Esophagus muscularis mucosa (tissue), 4 donors: Measurements from ENCODE around the gene FBXW9.

Source experiments
- CTCF ChIP-seq, 3 experiments: fragments of 200-600 bp in 2 of 3; fragments of 450-650 bp in 1 of 3; sonication (generic) in 2 of 3; IDR thresholded peaks; one replicate each; pipeline ENCODE4 v1.5.1; 2017 to 2019; ENCODE audit warnings: antibody characterized with exemption in 3 of 3, mild to moderate bottlenecking in 2 of 3, moderate library complexity in 1 of 3
- EP300 ChIP-seq: sonication (generic); formaldehyde crosslinking; IDR thresholded peaks from one replicate; pipeline ENCODE4 v1.6.1; 2017; ENCODE audit warnings: antibody characterized with exemption
- POLR2A ChIP-seq: fragments of 450-650 bp; IDR thresholded peaks from one replicate; pipeline ENCODE4 v1.6.1; 2017; ENCODE audit warnings: antibody characterized with exemption, moderate library complexity, mild to moderate bottlenecking, low read depth
- POLR2AphosphoS5 ChIP-seq, 2 donors: sonication (generic); formaldehyde crosslinking; IDR thresholded peaks; one replicate each; pipeline ENCODE4 v1.6.1; 2017; ENCODE audit warnings: antibody characterized with exemption in 2 of 2

- TF ChIP-seq CTCF (IDR thresholded peaks at IDR 0.05) (no peak), POLR2A (no peak), EP300 (no peak), POLR2AphosphoS5 (IDR thresholded peaks at IDR 0.05) (peak in 1 of 2 donors; percentile 8)
Measured at GRCh38 chr19:12720851-12721655, 24.6 kb upstream of the FBXW9 start.
